Measurements from ENCODE around the gene SAXO1.
"Not testable (repeated sequence)": the region's sequence is repeated elsewhere in the genome, so short reads cannot be mapped to it uniquely, and the experiment has no call there.

SAXO1 gene

GRCh38 chr9:18970393-18970792 lies 62.6 kb downstream of the SAXO1 start:
- DNase-seq (ENCODE audit: low read depth in 3 of 3): no peak

DNA sequence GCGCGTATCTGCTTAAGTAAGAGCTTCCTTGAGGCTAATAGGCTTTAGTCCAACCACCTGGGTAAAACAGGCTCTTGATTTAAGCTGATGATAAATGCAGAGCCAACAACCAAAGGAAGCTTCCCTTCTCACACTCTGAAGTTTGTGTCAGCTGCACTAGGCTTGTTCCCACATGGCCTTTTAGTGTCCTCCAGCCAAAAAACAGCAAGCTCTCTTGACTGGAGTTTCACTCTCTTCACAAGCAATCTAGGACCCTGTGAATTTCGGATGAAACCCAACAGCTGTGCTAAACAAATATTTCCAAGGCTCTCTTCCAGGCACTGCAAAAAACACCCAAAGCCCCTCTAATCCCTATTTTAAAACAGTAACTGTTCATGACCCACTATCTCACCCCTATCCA lies 63.9 kb downstream of the SAXO1 start:
- DNase-seq (ENCODE audit: low read depth in 3 of 3): no peak

GRCh38 chr9:18955626-18956025 lies 77.4 kb downstream of the SAXO1 start:
- DNase-seq (ENCODE audit: low read depth in 3 of 3): no peak

GRCh38 chr9:18951936-18952335 lies 81.1 kb downstream of the SAXO1 start:
- no peak for DNase-seq (ENCODE audit: low read depth in 3 of 3)

DNA sequence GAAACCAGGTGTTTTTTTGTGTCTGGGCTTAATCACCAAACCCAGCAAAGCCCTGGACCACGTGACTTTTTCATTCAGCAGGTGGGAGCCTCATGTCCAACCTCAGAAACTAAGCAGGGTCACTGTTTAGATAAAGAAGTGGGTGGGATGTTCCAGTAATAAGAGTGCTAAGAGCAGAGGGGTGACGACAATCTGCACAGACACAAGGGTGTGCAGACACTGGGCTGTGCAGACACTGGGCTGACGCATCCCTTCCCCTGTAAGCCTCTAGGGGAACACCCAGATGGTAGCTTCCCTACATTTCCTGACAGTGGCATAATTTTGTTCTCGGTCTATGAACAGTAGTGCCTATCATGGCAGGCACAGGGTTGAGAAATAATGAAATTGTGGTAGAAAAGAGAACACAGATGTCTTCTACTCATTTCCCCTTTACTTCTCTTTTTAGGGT lies 85.1 kb downstream of the SAXO1 start:
- no peak for DNase-seq (ENCODE audit: low read depth in 3 of 3)

GRCh38 chr9:18942801-18943200 lies 90.2 kb downstream of the SAXO1 start:
- DNase-seq (ENCODE audit: low read depth in 3 of 3): no peak

GRCh38 chr9:18941060-18941740 lies 91.8 kb downstream of the SAXO1 start:
- no peak for DNase-seq (ENCODE audit: low read depth in 3 of 3)

- DNase-seq (ENCODE audit: low read depth in 3 of 3): no peak
These were observed 93.1 kb downstream of the SAXO1 start for GRCh38 chr9:18939943-18940342.

DNA sequence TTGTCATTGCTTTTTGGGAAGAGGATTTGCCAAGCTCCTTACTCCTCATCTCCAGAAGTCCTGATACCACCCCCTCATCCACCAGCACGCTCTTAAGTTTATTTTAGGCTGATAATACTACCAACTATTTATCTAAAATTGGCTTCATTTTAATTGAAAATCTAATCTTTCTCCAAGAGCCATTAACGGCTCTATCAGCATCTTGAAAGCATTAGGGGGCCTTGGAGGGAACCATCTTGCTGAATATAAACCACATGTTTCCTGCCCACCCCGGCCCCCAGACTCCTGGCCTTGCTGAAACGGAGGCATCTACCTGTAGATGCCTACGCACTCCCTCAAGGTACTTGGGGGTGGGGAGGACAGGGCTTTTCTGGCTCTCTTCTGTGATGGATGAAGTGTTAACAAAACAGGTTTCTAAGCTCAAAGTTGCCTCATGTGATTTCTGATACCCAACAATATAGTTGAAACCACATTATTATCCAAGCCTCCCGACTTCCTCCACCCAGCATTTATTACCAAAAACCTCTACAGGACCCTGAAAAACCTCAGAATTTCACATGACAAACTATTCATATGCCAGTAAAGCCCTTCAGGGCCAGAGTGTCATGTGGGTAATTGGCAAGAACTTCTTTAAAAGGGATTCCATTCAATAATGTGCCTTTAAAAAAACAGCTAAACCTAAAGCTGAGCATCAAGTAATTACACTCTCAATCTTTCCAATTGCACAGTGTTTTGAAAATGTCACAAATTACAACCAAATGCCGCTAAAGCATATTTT lies 96.7 kb downstream of the SAXO1 start:
- no peak for DNase-seq (ENCODE audit: low read depth in 3 of 3)

- DNase-seq (ENCODE audit: low read depth in 3 of 3): no peak
These were observed 97.5 kb downstream of the SAXO1 start for GRCh38 chr9:18935541-18935940.

DNA sequence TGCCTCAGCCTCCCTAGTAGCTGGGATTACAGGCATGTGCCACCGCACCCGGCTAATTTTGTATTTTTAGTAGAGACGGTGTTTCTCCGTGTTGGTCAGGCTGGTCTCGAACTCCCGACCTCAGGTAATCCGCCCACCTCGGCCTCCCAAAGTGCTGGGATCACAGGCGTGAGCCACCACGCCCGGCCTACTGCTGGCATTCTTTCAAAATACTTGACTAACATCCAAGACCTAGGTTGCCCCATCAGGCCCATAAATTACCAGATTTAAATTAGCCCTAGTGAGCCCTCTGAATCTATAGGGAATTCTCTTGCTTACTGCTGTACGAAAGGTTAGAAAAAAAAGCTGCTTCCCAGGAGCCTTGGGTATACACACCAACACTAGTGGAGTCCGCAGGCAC lies 102.4 kb downstream of the SAXO1 start:
- not testable (repeated sequence) for DNase-seq (ENCODE audit: low read depth in 3 of 3)

GRCh38 chr9:18928711-18929110 lies 104.3 kb downstream of the SAXO1 start:
- DNase-seq (ENCODE audit: low read depth in 3 of 3): no peak

GRCh38 chr9:18926513-18926912 lies 106.5 kb downstream of the SAXO1 start:
- no peak for DNase-seq (ENCODE audit: low read depth in 3 of 3)

DNA sequence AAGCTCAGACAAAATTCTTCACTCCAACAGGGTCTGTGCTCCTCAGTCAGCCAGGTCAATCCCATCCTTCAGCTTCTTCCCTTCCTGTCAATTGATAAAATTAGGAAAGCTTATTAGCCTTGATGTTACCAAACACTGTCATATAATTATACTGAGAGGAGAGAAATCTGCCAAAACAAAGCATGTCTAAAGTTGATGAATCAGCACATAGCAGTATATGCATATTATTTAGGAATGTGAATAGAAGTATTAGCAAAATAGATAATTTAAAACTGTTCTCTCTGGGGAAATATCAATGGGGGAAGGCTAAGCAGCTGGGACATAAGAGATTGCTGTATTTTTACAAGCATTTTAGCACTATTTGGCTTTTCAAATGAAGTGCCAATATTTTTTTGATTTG lies 107.1 kb downstream of the SAXO1 start:
- DNase-seq (ENCODE audit: low read depth in 3 of 3): no peak

DNA sequence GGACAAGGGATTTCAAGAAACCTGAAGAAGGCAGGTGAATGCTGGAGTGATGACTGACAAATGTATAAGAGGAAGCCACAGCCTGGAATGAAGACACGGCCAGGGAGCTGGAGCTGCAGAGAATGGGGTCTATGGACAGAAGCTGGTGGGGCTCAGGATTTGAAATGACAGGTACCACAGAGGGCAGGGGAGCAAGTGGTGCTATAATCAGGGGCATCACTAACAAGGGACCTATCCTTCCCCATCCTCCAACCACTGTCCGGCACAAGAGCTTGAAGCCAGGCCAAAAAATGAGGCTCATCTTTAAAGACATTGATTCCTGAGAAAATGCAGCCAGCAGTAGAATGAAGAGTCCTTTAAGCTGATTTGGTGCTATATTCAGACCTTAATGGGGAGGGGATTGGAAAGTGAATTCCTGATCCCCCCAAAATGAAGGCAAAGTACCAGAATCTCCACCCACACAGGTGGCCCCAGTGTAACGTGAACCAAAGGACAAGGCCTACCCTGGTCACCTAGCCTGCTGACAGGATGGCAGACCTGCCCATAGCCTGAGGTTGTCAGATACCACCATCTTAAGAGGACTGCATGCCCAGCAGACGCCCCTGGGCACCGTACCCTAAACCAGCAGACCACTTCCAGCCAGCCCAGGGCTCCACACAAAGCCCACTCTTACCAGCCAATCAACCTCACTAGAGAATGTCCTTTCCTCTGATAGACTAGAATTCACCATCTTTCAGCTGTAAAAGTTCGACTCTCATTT lies 109.2 kb downstream of the SAXO1 start:
- no peak for DNase-seq (ENCODE audit: low read depth in 3 of 3)

DNA sequence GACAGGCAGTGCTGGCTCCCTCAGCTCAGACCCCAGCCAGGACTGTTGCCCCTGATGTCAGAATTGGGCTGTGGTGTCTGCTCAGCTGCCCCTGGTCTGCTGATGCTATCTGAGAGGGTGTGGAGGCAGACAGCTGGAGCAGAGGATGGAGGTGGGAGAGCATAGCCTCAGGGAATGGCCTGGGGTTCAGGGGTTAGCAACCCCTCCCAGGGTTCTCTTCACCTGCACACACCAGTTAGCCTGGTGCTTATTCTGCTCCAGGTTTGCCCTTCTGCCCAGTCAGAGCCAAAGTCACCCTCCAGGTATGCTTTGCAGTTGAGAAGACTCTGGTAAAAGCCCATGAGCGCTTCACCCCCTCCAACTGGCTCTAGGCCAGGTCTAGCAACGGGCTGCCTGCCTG lies 109.8 kb downstream of the SAXO1 start:
- DNase-seq (ENCODE audit: low read depth in 3 of 3): no peak

DNA sequence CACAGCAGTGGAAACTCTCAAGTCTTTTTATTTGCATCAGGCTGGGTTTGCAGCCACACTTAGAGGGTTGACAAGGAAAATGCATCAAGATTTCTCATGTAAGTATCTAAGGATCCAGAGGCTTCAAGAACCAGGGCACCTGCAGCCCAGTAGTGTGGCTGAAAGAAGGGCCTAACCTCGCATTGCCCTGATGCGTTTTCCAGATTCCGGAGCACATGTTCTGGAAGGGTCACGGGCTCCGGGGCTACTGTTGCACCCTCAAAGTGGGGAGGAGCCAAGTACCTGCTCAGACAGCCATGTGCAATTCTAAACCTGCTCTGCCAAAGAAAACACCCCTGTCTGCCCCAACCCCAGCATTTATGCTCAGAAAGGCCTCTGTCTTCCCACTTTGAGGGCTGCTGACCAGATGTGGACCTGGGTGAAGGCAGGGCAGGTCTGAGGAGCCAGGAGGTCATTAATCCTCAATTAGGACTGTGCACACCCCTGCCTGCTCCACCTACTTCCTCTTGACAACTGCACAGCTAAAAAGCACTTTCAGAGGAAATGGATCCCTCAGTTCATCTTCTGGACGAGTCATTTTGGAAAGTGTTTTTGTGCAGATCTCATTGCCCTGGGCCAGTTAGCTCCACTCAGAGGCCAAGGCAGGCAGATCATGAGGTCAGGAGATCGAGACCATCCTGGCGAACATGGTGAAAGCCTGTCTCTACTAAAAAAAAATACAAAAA lies 110.7 kb downstream of the SAXO1 start:
- DNase-seq (ENCODE audit: low read depth in 3 of 3): no peak

GRCh38 chr9:18921366-18922075 lies 111.5 kb downstream of the SAXO1 start:
- DNase-seq (ENCODE audit: low read depth in 3 of 3): no peak

DNA sequence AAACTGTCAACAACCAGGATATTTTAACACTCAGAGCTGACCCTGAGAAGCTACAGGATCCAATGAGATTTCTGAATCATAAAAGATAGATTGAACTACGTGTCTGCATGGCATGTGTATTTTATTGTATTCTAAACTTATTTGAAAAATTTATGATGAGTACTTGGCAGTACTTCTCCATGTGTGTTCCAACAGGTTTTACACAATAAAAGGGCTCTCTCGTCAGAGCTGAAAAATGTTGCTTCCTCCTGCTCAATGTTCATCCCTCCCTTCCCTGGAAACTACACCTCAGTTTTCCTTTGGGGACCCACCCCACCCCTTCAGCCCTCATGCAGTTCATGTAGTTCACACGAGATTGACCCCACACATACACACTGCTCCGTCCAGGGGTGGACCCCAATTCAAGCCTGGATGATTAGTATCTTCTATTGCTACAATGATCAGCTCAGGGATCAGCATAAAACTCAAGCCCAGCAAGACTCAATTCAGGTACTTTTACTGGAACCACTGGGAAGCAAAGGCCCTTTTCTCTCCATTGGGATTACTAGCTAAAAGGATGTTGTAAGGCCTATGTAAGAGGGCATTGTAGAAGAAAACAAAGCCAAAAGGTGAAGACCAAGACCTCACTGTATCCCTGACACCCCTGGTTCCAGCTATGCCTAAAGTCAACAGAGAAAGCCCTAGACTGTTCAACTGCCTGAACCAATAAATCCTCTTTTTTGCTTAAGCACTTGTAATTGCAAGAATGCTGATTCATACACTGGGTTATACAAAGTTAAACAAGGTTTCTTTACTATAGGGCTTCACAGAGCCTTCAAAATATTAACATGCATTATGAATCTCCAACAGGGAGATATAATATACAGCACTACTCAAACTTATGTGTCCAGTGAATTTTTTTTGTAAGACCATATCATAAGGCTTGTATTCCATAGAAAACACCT lies 112.6 kb downstream of the SAXO1 start:
- no peak for DNase-seq (ENCODE audit: low read depth in 3 of 3)

DNA sequence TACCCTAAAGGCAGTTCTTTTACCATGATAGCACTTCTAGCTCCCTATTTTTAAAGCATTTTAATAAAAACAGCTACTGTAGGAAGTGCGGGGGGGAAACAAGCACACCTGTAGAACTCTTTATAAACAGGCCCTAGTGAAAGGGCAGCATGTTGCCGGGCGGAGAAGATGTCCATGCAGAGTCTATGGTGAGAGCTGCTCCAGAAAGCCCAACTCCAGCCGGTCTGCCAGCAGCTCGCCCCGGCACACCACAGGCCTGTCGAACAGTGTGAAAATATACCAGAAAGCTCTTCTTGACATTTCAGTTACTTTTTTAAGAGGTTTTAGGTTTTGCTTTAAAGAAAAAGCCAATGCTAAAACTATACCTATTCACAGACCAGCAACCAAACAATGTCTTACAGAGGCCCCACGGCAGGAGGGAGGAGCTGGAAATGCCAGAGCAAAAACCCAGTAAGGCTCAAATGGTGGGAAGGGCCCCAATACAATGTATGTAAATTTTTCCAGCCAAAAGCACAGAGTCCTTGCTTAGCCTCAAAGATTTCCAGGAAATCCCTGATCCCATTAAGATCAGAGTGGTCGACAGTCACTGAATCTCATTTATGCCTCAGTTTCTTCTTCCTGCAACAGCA lies 121.2 kb downstream of the SAXO1 start:
- no peak for DNase-seq (ENCODE audit: low read depth in 3 of 3)
